Endothelial cell of umbilical vein (primary cell): ENCODE results near the gene ACOT13. TPM values are rescaled to one million over a fixed set of nuclear protein-coding genes. Genes with fewer than 3 reads are reported as not detected.

ENCODE experiments used
- BruUV-seq: library from RNA; stranded (reverse); fragments of 400-500 nt; replicated peaks from 2 replicates; lab custom pipeline; 2021; lab: Mats Ljungman, UMichigan
- CTCF ChIA-PET: fragments of 300-600, 350-600 bp; sonication (Branson Sonifier 250); formaldehyde crosslinking; loops from one replicate; lab custom pipeline; 2021; ENCODE audit warnings: antibody characterized with exemption, inconsistent platforms; lab: Charles Lee
- POLR2A ChIA-PET: fragments of 300-600, 350-600 bp; sonication (Branson Sonifier 250); formaldehyde crosslinking; loops from one replicate; lab custom pipeline; 2021; ENCODE audit warnings: antibody characterized with exemption, inconsistent platforms; lab: Charles Lee
- DNase-seq: peaks from one replicate; pipeline ENCODE4 v3.0.0-alpha.2; 2011; ENCODE audit warnings: low read depth, low spot score
- FAIRE-seq: peaks from 2 replicates; lab custom pipeline; 2011; peaks lifted over from hg19 to GRCh38; lab: Jason Lieb, UNC
- H2AFZ ChIP-seq: 2 replicates; pipeline ENCODE4 v1.6.0; 2012; ENCODE audit warnings: low read depth, low read length, control low read depth, inconsistent platforms
- H3K27ac ChIP-seq: 2 replicates; pipeline ENCODE4 v1.5.1; 2011; ENCODE audit warnings: low read depth, mild to moderate bottlenecking, control low read depth, low read length, moderate library complexity; ENCODE audit not compliant: insufficient read depth
- H3K27me3 ChIP-seq, 2 experiments: 2 replicates each; pipeline versions ENCODE4 v1.6.0 to v1.6.1; 2011; ENCODE audit warnings: low read length in 2 of 2, mixed read lengths in 1 of 2; ENCODE audit not compliant: control insufficient read depth in 2 of 2, insufficient read depth in 2 of 2
- H3K36me3 ChIP-seq, 2 experiments: 2 replicates in 1 of 2; 3 replicates in 1 of 2; pipeline ENCODE4 v1.5.1; 2011; ENCODE audit warnings: low read length in 2 of 2, mild to moderate bottlenecking in 1 of 2, moderate library complexity in 1 of 2; ENCODE audit not compliant: control insufficient read depth in 2 of 2, insufficient read depth in 2 of 2; ENCODE audit errors: extremely low read depth in 1 of 2
- H3K4me1 ChIP-seq: 3 replicates; pipeline ENCODE4 v1.5.1; 2011; ENCODE audit warnings: mild to moderate bottlenecking, low read length; ENCODE audit not compliant: control insufficient read depth, insufficient read depth; ENCODE audit errors: extremely low read depth
- H3K4me2 ChIP-seq: 2 replicates; pipeline ENCODE4 v1.6.1; 2011; ENCODE audit warnings: low read length, control low read depth, mixed read lengths; ENCODE audit not compliant: insufficient read depth
- H3K4me3 ChIP-seq, 3 experiments: fragments of 200-600 bp in 1 of 3; sonication (generic), shearing (Covaris generic) in 1 of 3; replicated peaks in 1 of 3; 2 replicates each; pipeline ENCODE4 v1.5.1; 2011 to 2016; ENCODE audit warnings: control low read depth in 3 of 3, low read length in 3 of 3, mild to moderate bottlenecking in 2 of 3, inconsistent platforms in 1 of 3, low read depth in 1 of 3, moderate library complexity in 1 of 3; ENCODE audit not compliant: insufficient read depth in 1 of 3
- H3K79me2 ChIP-seq: 2 replicates; pipeline ENCODE4 v1.6.0; 2012; ENCODE audit warnings: low read length, inconsistent platforms; ENCODE audit not compliant: control insufficient read depth, insufficient read depth
- H3K9ac ChIP-seq: replicated peaks from 2 replicates; pipeline ENCODE3; 2011; ENCODE audit warnings: low read length, control low read depth; ENCODE audit not compliant: insufficient read depth; ENCODE audit errors: extremely low read depth
- H3K9me1 ChIP-seq: replicated peaks from 3 replicates; pipeline ENCODE4 v1.6.0; 2011; ENCODE audit warnings: mild to moderate bottlenecking, low read length; ENCODE audit not compliant: control insufficient read depth, insufficient read depth; ENCODE audit errors: extremely low read depth
- H3K9me3 ChIP-seq: replicated peaks from 2 replicates; pipeline ENCODE4 v1.5.1; 2012; ENCODE audit warnings: low read length, inconsistent platforms; ENCODE audit not compliant: control insufficient read depth, insufficient read depth
- H4K20me1 ChIP-seq: replicated peaks from 2 replicates; pipeline ENCODE3; 2011; ENCODE audit warnings: mild to moderate bottlenecking, low read length; ENCODE audit not compliant: control insufficient read depth, insufficient read depth; ENCODE audit errors: extremely low read depth
- EZH2 ChIP-seq: IDR thresholded peaks from 2 replicates; pipeline ENCODE4 v1.6.1; 2012; ENCODE audit warnings: borderline replicate concordance, low read depth, mild to moderate bottlenecking, moderate library complexity, low read length, inconsistent platforms; ENCODE audit not compliant: severe bottlenecking
- FOS ChIP-seq: IDR thresholded peaks from 2 replicates; pipeline ENCODE4 v1.6.1; 2011; ENCODE audit warnings: mild to moderate bottlenecking, low read length, moderate library complexity, borderline replicate concordance; ENCODE audit not compliant: insufficient read depth
- GATA2 ChIP-seq: IDR thresholded peaks from 2 replicates; pipeline ENCODE4 v1.7.0; 2011; ENCODE audit warnings: low read depth, mild to moderate bottlenecking, moderate library complexity, mixed read lengths, low read length; ENCODE audit not compliant: insufficient read length, insufficient read depth
- JUN ChIP-seq: IDR thresholded peaks from 2 replicates; pipeline ENCODE4 v1.6.1; 2011; ENCODE audit warnings: borderline replicate concordance, low read depth; ENCODE audit not compliant: insufficient read length, insufficient read depth
- MYC ChIP-seq: IDR thresholded peaks from one replicate; pipeline ENCODE4 v1.6.1; 2011; ENCODE audit warnings: mild to moderate bottlenecking, low read depth, low read length
- POLR2A ChIP-seq: IDR thresholded peaks from 2 replicates; pipeline ENCODE4 v1.6.1; 2012; ENCODE audit warnings: low read depth, mild to moderate bottlenecking, control low read depth, low read length
- POLR2AphosphoS5 ChIP-seq: IDR thresholded peaks from 2 replicates; pipeline ENCODE4 v1.6.1; 2012; ENCODE audit warnings: low read depth, mild to moderate bottlenecking, control low read depth, low read length, moderate library complexity; ENCODE audit not compliant: insufficient read depth
- dilution Hi-C: fragments of 300-500 bp; cut with MboI; formaldehyde crosslinking; loops from one replicate; pipeline ENCODE4 v1.15.0; 2019; ENCODE audit warnings: low sequenced_read_pairs; ENCODE audit not compliant: extremely low pct_ligation_motif_present
- intact Hi-C: fragments of 100-400 bp; cut with micrococcal nuclease; formaldehyde crosslinking; loops from one replicate; pipeline ENCODE4 v1.10.0; 2022
- polyA plus RNA-seq, 4 experiments: library from polyadenylated mRNA; depleted of rRNA in 3 of 4; stranded (reverse) in 3 of 4; unstranded in 1 of 4; fragments of >200 nt; gene quantifications; 2 replicates each; pipeline versions ENCODE4 v1.2.1 to v1.2.3, GENCODE V29; 2011 to 2012; ENCODE audit warnings: missing spikeins in 1 of 4
- total RNA-seq: library from RNA; stranded (reverse); gene quantifications from 2 replicates; pipeline ENCODE4 v1.2.3, GENCODE V29; 2021
- TF ChIP-seq, protein P1 (sequence below): IDR thresholded peaks from 2 replicates; pipeline ENCODE4 v1.6.1; 2011; ENCODE audit not compliant: insufficient read depth, insufficient read length
- TF ChIP-seq, protein P2 (sequence below), 2 donors: IDR thresholded peaks; 1 replicate in 1 of 2; 2 replicates in 1 of 2; pipeline ENCODE4 v1.5.1; 2011; ENCODE audit warnings: low read length in 2 of 2, mild to moderate bottlenecking in 2 of 2, moderate library complexity in 2 of 2, control low read depth in 1 of 2, inconsistent platforms in 1 of 2, low read depth in 1 of 2; ENCODE audit not compliant: insufficient read depth in 1 of 2; ENCODE audit errors: extremely low read depth in 1 of 2

ACOT13 gene
- total and polyA plus RNA-seq, 2 donors (not counting 3 experiments of a cell fraction or from before 2014, with no cell fraction given), result 7.7 to 24.1 TPM

DNA sequence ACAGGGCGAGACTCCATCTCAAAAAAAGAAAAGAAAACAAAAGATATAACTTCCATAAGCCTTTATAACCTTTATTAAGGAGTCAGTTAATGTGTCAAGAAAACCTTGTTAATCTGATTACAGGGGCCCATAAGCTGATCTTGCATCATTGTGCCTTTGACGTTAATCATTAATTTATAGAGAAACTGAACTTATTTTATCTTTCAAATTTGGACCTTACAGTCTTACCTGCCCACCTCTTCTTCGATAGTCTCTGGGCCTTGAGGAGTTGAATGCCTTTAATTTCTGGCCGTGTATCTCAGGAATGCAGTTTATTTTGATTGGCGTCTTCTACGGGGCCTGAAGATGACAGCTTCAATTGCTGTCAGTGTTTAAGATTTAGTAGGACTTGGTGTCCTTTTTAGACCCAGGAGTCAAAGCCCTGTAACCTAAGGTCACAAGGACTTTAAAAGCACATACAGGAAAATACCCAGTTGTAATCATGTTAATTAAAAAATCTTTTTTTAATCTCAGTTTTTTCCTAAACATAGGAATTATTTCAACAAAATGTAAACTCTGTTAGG, 5.8 kb downstream of the ACOT13 start:
- no peaks in the 10 kb centered on the region for H3K36me3 ChIP-seq
- CTCF ChIA-PET, result no interaction called here
- H3K9ac ChIP-seq, result no peak overlapping the region
- no peaks in the 10 kb centered on the region for H3K79me2 ChIP-seq
- H4K20me1 ChIP-seq, result no peaks in the 10 kb centered on the region
- no TSS peak for BruUV-seq
- no peak overlapping the region for H3K4me3 ChIP-seq
- dilution Hi-C loops (no loop called here), intact Hi-C loops (no loop called here)
- DNase-seq (no peak), FAIRE-seq (no peak)
- H2AFZ ChIP-seq, result no peak overlapping the region
- H3K4me2 ChIP-seq, result no peak overlapping the region
- H3K9me1 ChIP-seq, result no peaks in the 10 kb centered on the region
- H3K4me1 ChIP-seq, result peaks cover 1% of the 10 kb centered on the region
- POLR2A ChIA-PET, result no interaction called here
- no peaks in the 10 kb centered on the region for H3K9me3 ChIP-seq
- TF ChIP-seq POLR2A (no peak), MYC (no peak), POLR2AphosphoS5 (no peak), EZH2 (no peak), GATA2 (no peak), JUN (no peak), FOS (no peak)
- TF ChIP-seq, protein P1, sequence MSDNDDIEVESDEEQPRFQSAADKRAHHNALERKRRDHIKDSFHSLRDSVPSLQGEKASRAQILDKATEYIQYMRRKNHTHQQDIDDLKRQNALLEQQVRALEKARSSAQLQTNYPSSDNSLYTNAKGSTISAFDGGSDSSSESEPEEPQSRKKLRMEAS, result no peak
- TF ChIP-seq, protein P2, sequence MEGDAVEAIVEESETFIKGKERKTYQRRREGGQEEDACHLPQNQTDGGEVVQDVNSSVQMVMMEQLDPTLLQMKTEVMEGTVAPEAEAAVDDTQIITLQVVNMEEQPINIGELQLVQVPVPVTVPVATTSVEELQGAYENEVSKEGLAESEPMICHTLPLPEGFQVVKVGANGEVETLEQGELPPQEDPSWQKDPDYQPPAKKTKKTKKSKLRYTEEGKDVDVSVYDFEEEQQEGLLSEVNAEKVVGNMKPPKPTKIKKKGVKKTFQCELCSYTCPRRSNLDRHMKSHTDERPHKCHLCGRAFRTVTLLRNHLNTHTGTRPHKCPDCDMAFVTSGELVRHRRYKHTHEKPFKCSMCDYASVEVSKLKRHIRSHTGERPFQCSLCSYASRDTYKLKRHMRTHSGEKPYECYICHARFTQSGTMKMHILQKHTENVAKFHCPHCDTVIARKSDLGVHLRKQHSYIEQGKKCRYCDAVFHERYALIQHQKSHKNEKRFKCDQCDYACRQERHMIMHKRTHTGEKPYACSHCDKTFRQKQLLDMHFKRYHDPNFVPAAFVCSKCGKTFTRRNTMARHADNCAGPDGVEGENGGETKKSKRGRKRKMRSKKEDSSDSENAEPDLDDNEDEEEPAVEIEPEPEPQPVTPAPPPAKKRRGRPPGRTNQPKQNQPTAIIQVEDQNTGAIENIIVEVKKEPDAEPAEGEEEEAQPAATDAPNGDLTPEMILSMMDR (IDR thresholded peaks at IDR 0.05; ENCODE audit: extremely low read depth in 1 of 2, insufficient read depth in 1 of 2, low read depth in 1 of 2, low read length in 2 of 2), result no peak
- H3K27me3 ChIP-seq, result no peaks in the 10 kb centered on the region
- no peak overlapping the region for H3K27ac ChIP-seq
